Stimulated activated CD4-positive, alpha-beta T cell treated with anti-CD3 and anti-CD28 coated beads, Interleukin-1b, Interleukin-23, amount 100 ng/mL, for 48 hours (primary cell): ENCODE measurements around the gene BRD2.
A peak's percentile ranks its signal among the peaks of the same experiment; 100 is the strongest.

Experiments used
- DNase-seq: peaks from one replicate; pipeline ENCODE4 v3.0.0-alpha.2; 2020

The BRD2 gene

GRCh38 chr6:33001685-33002084, 33.3 kb downstream of the BRD2 start:
- no peak for DNase-seq

GRCh38 chr6:33004940-33005339, 36.5 kb downstream of the BRD2 start:
- no peak for DNase-seq

- no peak for DNase-seq
Observed at GRCh38 chr6:33007831-33008400, 39.5 kb downstream of the BRD2 start.

- DNase-seq, result peak; percentile 41
Observed at GRCh38 chr6:33008944-33009861, 40.8 kb downstream of the BRD2 start, which contains the start of gene HLA-DOA. HLA-DOA (minus strand) TSS chr6:33009591.

GRCh38 chr6:33010356-33010755, 42.0 kb downstream of the BRD2 start:
- DNase-seq, result no peak

GRCh38 chr6:33013608-33014007, 45.2 kb downstream of the BRD2 start:
- DNase-seq, result no peak

GRCh38 chr6:33014841-33015634, 46.6 kb downstream of the BRD2 start:
- DNase-seq, result peak; percentile 20

- no peak for DNase-seq
Observed at GRCh38 chr6:33015798-33016197, 47.4 kb downstream of the BRD2 start.

GRCh38 chr6:33017018-33017417, 48.6 kb downstream of the BRD2 start:
- no peak for DNase-seq

GRCh38 chr6:33017694-33018353, 49.4 kb downstream of the BRD2 start:
- no peak for DNase-seq

GRCh38 chr6:33018418-33018817, 50.0 kb downstream of the BRD2 start:
- no peak for DNase-seq

GRCh38 chr6:33018904-33019303, 50.5 kb downstream of the BRD2 start:
- peak; percentile 16 for DNase-seq

- DNase-seq, result no peak
Observed at GRCh38 chr6:33019372-33019771, 51.0 kb downstream of the BRD2 start.

- no peak for DNase-seq
Observed at GRCh38 chr6:33021917-33022316, 53.5 kb downstream of the BRD2 start.

- no peak for DNase-seq
Observed at GRCh38 chr6:33023536-33023935, 55.1 kb downstream of the BRD2 start.

GRCh38 chr6:33024521-33024920, 56.1 kb downstream of the BRD2 start:
- no peak for DNase-seq

GRCh38 chr6:33028220-33028849, 59.9 kb downstream of the BRD2 start:
- DNase-seq, result no peak

GRCh38 chr6:33029328-33030184, 61.2 kb downstream of the BRD2 start:
- DNase-seq, result no peak

- no peak for DNase-seq
Observed at GRCh38 chr6:33030245-33030644, 61.9 kb downstream of the BRD2 start.
